Testis (tissue), 3 donors: ENCODE measurements around the gene DCTN3. TPM values are rescaled to one million over a fixed set of nuclear protein-coding genes. Genes with fewer than 3 reads are reported as not detected.

ENCODE experiments used
- DNase-seq: peaks from one replicate; pipeline ENCODE4 v3.0.0-alpha.2; 2019
- H3K27ac ChIP-seq, 2 donors: fragments of 200-600 bp; sonication (generic); one replicate each; pipeline ENCODE4 v1.5.1; 2019
- H3K27me3 ChIP-seq: fragments of 200-600 bp; sonication (generic); one replicate; pipeline ENCODE4 v1.5.1; 2019
- H3K36me3 ChIP-seq: fragments of 200-600 bp; sonication (generic); one replicate; pipeline ENCODE4 v1.5.1; 2017; ENCODE audit warnings: low read depth; ENCODE audit errors: missing control alignments
- H3K4me1 ChIP-seq: fragments of 200-600 bp; sonication (generic); one replicate; pipeline ENCODE4 v1.5.1; 2019
- H3K4me3 ChIP-seq, 2 donors: fragments of 200-600 bp; sonication (generic); one replicate each; pipeline ENCODE4 v1.5.1; 2017 to 2019
- H3K9me3 ChIP-seq: fragments of 200-600 bp; sonication (generic); one replicate; pipeline ENCODE4 v1.5.1; 2017
- CTCF ChIP-seq, 3 experiments: fragments of 450-650 bp in 2 of 3; fragments of 200-600 bp in 1 of 3; sonication (generic) in 1 of 3; IDR thresholded peaks; one replicate each; pipeline ENCODE4 v1.5.1; 2016 to 2019; ENCODE audit warnings: antibody characterized with exemption in 3 of 3, mild to moderate bottlenecking in 2 of 3, moderate library complexity in 1 of 3
- POLR2A ChIP-seq: fragments of 450-650 bp; IDR thresholded peaks from one replicate; pipeline ENCODE4 v1.6.1; 2017; ENCODE audit warnings: antibody characterized with exemption, mild to moderate bottlenecking, moderate library complexity
- WGBS, 2 donors: methylation state at CpG; one replicate each; pipeline ENCODE4 v1.1.5; 2018; 5-methylcytosine and 5-hydroxymethylcytosine counted together
- intact Hi-C: fragments of 100-400 bp; cut with DNase I; formaldehyde crosslinking; loops from one replicate; pipeline ENCODE4 v1.15.1; 2023; ENCODE audit warnings: low total_unique reads
- polyA plus RNA-seq: library from polyadenylated mRNA; stranded (reverse); fragments of 350-450 nt; fragmentation: Illumina TruSeq; extraction: RNeasy Lipid Tissue Mini Kit (QIAGEN cat#74804); gene quantifications from one replicate; pipeline ENCODE4 v1.2.3, GENCODE V29; 2014; ENCODE audit warnings: low read depth, low replicate concordance; ENCODE audit not compliant: insufficient read depth
- total RNA-seq, 2 donors: library from RNA; depleted of rRNA; stranded (reverse); fragments of >200 nt; gene quantifications; one replicate each; pipeline ENCODE4 v1.2.3, GENCODE V29; 2016

DCTN3 gene
- total and polyA plus RNA-seq, 3 donors from 2014 or later, result 55.1 to 82.9 (median 78.5) TPM

DNA sequence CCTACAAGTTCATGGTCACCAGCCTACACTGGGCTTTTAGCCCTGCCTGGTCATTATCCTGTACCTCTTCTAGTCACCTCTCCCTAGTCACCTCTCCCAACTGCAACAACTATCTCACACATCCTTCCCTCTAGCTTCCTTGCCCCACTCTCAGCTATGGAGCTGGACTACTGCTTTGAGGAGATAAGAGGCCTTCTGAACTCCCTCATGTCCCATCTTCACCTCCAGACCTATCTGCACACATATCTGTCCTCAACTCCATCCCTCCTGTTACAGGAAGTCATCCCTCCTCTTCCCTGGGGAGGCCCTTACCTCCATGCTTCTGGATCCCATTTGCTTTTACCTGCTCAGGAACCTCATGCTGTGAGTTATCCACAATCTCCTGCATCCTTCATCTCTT lies 14.1 kb downstream of the DCTN3 start:
- intact Hi-C loops, result no loop called here
- no peak for TF ChIP-seq POLR2A
- TF ChIP-seq CTCF (IDR thresholded peaks at IDR 0.05), result no peak
- Histone ChIP-seq H3K4me3 (no peak overlapping the region), H3K9me3 (no peaks in the 10 kb centered on the region), H3K27me3 (no peaks in the 10 kb centered on the region), H3K4me1 (peaks cover 3% of the 10 kb centered on the region), H3K27ac (no peak overlapping the region), H3K36me3 (no peaks in the 10 kb centered on the region)
- no peak for DNase-seq

DNA sequence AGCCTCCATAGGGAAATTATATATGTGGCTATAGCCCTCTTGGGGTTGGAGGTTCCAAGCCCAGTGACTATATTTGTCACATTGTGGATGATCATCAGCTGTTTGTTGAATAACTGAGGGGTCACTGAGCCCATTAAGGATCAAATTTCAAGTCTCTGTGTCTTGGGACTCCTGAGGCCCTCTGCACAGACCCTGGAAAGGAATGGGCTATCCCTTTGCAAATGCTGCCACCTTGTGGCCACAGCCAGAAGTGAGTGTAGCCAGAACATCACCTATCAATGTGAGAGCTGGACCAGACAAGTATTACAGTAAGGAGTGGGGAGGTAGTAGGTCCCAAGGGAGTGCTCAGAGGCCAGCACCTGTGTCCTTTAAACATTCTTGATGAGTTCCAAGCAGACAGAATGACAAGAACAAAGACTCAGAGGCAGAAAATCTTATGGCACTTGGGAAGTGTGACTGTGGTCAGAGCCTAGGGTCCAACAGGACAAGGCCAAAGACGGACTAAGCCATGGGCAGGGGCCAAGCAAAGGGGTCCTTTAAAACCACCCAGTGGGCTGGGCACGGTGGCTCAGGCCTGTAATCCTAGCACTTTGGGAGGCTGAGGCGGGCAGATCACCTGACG lies 16.6 kb downstream of the DCTN3 start:
- intact Hi-C loops, result no loop called here
- Histone ChIP-seq H3K27me3 (no peaks in the 10 kb centered on the region), H3K4me3 (no peak overlapping the region), H3K9me3 (no peaks in the 10 kb centered on the region), H3K36me3 (no peaks in the 10 kb centered on the region), H3K27ac (no peak overlapping the region), H3K4me1 (no peaks in the 10 kb centered on the region)
- no peak for TF ChIP-seq POLR2A
- TF ChIP-seq CTCF (IDR thresholded peaks at IDR 0.05), result peak; percentile 84 to 94 (median 90)
- 75 to 88% methylated on average over 2 to 4 of the region's 4 CpGs for WGBS, 2 donors
- peak; percentile 93 for DNase-seq

- TF ChIP-seq POLR2A (no peak), CTCF (IDR thresholded peaks at IDR 0.05) (no peak)
- no peaks in the 10 kb centered on the region for H3K4me1 ChIP-seq
- DNase-seq, result no peak
- H3K27ac ChIP-seq, result no peak overlapping the region
- 84 to 90% methylated on average over 6 of the region's 6 CpGs for WGBS, 2 donors
- H3K4me3 ChIP-seq, result no peak overlapping the region
- intact Hi-C loops, result no loop called here
- H3K9me3 ChIP-seq, result no peaks in the 10 kb centered on the region
- no peaks in the 10 kb centered on the region for H3K27me3 ChIP-seq
- no peaks in the 10 kb centered on the region for H3K36me3 ChIP-seq
These were observed 18.2 kb downstream of the DCTN3 start for GRCh38 chr9:34601937-34602573.

GRCh38 chr9:34600908-34601307 lies 19.4 kb downstream of the DCTN3 start:
- Histone ChIP-seq H3K4me1 (no peaks in the 10 kb centered on the region), H3K9me3 (no peaks in the 10 kb centered on the region), H3K27me3 (no peaks in the 10 kb centered on the region), H3K4me3 (no peak overlapping the region), H3K36me3 (no peaks in the 10 kb centered on the region), H3K27ac (no peak overlapping the region)
- 71 to 83% methylated on average over 1 of the region's 1 CpG for WGBS, 2 donors
- TF ChIP-seq CTCF (IDR thresholded peaks at IDR 0.05), result no peak
- no peak for TF ChIP-seq POLR2A
- DNase-seq, result no peak
- intact Hi-C loops, result no loop called here

DNA sequence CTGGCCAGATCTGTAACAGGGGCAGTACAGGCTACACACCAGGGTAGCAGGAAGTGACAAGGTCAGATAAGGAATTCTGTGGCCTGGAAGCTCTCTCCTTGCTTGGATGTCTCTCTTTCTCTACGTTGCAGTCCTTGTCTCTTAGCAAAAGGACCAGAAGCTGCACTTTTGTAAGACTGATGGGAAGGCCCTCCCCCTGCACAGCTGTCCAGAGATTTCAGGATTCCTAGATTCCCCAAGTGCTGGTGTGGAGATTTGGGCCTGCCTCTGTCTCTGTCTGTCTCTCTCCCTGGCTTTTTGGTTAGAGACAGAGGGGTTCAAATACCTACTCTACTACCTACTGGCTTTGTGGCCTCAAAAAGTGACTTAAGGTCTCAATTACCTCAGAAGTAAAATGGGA lies 20.7 kb downstream of the DCTN3 start:
- TF ChIP-seq POLR2A, result no peak
- intact Hi-C loops, result no loop called here
- Histone ChIP-seq H3K27me3 (no peaks in the 10 kb centered on the region), H3K4me3 (no peak overlapping the region), H3K9me3 (no peaks in the 10 kb centered on the region), H3K36me3 (no peaks in the 10 kb centered on the region), H3K4me1 (no peaks in the 10 kb centered on the region), H3K27ac (no peak overlapping the region)
- no peak for DNase-seq
- WGBS, 2 donors, result 45 to 48% methylated on average over 1 of the region's 1 CpG
